GM12875 (cell line): ENCODE measurements around the gene GYS2.

Source experiments
- H3K4me3 ChIP-seq: one replicate; pipeline ENCODE4 v1.5.1; 2011; ENCODE audit warnings: low read depth, low read length, control low read depth
- TF ChIP-seq, protein P1 (sequence below): IDR thresholded peaks from 2 replicates; pipeline ENCODE4 v1.5.1; 2011; ENCODE audit warnings: low read depth, mild to moderate bottlenecking, control low read depth, inconsistent platforms, low read length, moderate library complexity, borderline replicate concordance; ENCODE audit not compliant: insufficient read depth

GYS2 gene

DNA sequence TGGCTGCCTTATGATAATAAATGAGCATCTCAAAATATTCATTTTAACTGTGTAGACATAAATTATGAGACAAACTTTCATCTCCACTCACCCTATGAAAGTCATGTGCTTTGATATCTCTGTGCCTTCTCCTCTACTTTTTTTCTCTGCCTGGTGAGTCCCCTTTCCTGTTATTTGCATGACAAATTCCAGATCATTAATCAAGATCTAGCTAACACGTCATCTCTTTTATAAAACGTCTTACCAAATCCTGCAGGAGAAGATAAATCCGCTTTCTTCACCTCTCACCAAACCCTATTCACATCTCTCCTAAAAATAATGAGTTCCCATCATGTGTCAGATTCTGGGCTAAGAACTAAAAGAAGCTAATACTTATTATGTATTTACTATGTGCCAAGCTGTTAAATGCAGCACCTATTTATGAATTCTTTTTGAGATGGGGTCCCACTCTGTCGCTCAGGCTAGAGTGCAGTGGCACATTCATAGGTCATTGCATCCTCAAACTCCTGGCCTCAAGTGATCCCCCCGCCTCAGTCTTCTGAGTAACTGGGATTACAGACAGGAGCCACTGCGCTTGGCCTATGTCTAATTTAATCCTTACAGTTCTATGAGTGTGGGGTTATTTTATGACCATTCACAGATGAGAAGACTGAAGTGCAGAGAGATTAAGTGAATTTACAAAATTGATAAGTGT lies 51.9 kb downstream of the GYS2 start:
- no peak overlapping the region for H3K4me3 ChIP-seq
- TF ChIP-seq, protein P1, sequence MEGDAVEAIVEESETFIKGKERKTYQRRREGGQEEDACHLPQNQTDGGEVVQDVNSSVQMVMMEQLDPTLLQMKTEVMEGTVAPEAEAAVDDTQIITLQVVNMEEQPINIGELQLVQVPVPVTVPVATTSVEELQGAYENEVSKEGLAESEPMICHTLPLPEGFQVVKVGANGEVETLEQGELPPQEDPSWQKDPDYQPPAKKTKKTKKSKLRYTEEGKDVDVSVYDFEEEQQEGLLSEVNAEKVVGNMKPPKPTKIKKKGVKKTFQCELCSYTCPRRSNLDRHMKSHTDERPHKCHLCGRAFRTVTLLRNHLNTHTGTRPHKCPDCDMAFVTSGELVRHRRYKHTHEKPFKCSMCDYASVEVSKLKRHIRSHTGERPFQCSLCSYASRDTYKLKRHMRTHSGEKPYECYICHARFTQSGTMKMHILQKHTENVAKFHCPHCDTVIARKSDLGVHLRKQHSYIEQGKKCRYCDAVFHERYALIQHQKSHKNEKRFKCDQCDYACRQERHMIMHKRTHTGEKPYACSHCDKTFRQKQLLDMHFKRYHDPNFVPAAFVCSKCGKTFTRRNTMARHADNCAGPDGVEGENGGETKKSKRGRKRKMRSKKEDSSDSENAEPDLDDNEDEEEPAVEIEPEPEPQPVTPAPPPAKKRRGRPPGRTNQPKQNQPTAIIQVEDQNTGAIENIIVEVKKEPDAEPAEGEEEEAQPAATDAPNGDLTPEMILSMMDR, result no peak

DNA sequence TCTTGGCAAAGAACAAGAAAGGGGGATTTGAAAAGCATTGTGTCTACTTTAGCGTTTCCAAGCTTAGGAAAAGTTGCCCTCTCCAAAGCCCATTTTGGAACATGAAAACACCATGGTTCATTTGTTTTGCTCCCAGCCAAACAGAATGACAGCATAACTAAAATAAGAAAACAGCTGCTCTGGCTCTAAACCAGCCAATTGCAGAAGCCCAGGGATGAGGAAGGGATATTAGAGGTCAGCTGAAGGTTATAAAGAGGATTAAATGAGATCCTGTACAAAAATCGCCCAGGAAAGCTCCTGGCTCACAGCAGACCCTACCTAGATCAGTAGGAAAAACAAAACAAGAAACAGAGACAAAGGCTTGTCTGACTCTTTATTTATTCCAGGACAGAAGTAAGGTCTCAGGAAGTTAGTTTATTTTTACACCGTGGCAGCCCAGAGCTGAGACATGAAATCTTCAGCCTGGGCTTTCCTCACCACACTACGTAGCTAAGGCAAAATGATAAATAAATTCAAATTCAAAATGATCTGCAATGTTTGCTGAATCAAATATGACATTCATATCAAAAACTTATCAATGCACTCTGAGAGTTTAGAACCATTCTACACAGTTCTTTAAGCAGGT lies 52.7 kb downstream of the GYS2 start:
- TF ChIP-seq, protein P1, result no peak
- H3K4me3 ChIP-seq, result no peak overlapping the region

DNA sequence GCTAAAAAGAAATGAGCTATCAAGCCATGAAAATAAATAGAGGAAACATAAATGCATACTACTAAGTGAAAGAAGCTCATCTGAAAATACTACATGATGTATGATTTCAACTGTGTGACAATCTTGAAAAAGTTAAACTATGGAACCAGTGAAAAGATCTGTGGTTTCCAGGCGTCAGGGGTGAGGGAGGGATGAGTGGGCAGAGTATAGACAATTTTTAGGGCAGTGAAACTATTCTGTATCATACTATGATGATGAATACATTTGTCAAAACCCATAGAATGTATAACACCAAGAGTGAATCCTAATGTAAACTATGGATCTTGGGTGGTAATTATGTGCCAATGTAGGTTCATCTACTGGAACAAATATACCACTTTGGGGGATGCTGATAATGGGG lies 57.2 kb downstream of the GYS2 start:
- H3K4me3 ChIP-seq, result no peak overlapping the region
- TF ChIP-seq, protein P1, result no peak

- no peak overlapping the region for H3K4me3 ChIP-seq
- TF ChIP-seq, protein P1, result no peak
Measured at GRCh38 chr12:21546716-21547115, 57.9 kb downstream of the GYS2 start.

DNA sequence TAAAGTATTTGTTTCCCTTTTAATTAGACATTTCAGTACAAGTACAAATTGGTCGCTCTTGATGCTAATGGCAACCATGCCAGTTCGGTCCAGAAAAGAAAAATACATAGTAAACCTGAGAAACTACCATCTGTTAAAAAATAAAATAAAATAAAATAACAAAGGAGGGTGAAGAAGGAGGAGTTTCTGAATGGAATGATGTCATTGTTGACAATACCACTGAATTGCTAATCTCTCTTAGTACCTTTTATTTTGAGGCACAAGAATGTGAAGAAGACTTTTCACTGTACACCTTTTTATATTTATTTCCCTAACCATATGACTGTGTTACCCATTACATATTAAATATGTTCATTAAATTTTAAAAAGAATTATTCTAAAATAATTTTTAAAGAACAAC lies 59.1 kb downstream of the GYS2 start:
- TF ChIP-seq, protein P1, result no peak
- no peak overlapping the region for H3K4me3 ChIP-seq

GRCh38 chr12:21543151-21543550 lies 61.5 kb downstream of the GYS2 start:
- no peak overlapping the region for H3K4me3 ChIP-seq
- TF ChIP-seq, protein P1, result no peak

- TF ChIP-seq, protein P1, result no peak
- H3K4me3 ChIP-seq, result no peak overlapping the region
Measured at GRCh38 chr12:21542403-21542802, 62.2 kb downstream of the GYS2 start.
